T1000 (cell line): Measurements from ENCODE around the gene SNED1.

Source experiments
- DNase-seq: peaks from one replicate; lab custom pipeline; 2025; ENCODE audit warnings: mixed read lengths; lab: John Stamatoyannopoulos, UW

The SNED1 gene

GRCh38 chr2:240997856-240998705, at the start of gene SNED1:
SNED1 (plus strand) TSS chr2:240998618; CDS start chr2:240998838, 220 bp downstream.
- DNase-seq = peak; percentile 61

GRCh38 chr2:240948905-240949790, 49.3 kb upstream of the SNED1 start:
- DNase-seq = no peak

DNA sequence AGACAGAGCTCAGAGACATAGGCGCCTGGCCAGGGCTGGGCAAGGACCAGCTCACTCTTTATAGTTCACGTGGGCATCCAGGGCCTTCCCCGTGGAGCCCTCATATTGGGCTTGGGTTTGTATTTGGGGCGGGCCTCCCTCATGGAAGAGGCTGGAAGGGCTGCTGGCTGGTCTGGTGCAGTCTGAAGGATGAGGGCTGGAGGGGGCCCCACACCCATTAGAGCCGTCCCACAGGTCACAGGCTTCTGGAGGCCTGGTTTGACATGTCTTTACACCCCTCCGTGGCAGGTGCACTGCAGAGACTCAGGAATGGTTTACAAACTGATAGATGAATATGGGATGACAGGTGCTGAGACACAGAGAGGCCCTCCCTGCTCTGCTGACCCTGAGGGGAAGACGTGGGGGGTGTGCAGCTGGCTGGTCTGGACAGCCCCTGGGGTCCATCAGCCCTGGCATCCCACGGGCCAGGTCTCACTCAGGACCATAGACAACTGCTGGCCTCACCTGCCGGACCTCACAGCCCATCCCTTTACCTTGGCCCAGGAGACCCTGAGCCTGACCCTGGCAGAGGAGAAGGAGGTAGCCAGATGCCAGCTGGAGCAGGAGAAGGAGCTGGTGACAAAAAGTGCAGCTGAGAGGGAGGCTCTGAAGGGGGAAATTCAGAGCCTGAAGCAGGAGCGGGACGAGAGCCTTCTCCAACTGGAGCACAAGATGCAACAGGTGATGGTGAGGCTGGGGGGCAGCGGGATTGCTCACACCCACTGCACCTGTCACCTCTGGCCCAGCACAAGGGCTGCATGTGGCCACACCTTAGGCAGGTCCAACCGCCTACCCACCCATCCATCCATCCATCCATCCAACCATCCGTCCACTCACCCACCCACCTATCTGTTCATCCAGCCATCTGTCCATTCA, 48.4 kb upstream of the SNED1 start:
- DNase-seq = no peak

GRCh38 chr2:240951045-240951594, 47.3 kb upstream of the SNED1 start:
- DNase-seq = no peak

GRCh38 chr2:240952496-240953246, 45.7 kb upstream of the SNED1 start:
- no peak for DNase-seq

DNA sequence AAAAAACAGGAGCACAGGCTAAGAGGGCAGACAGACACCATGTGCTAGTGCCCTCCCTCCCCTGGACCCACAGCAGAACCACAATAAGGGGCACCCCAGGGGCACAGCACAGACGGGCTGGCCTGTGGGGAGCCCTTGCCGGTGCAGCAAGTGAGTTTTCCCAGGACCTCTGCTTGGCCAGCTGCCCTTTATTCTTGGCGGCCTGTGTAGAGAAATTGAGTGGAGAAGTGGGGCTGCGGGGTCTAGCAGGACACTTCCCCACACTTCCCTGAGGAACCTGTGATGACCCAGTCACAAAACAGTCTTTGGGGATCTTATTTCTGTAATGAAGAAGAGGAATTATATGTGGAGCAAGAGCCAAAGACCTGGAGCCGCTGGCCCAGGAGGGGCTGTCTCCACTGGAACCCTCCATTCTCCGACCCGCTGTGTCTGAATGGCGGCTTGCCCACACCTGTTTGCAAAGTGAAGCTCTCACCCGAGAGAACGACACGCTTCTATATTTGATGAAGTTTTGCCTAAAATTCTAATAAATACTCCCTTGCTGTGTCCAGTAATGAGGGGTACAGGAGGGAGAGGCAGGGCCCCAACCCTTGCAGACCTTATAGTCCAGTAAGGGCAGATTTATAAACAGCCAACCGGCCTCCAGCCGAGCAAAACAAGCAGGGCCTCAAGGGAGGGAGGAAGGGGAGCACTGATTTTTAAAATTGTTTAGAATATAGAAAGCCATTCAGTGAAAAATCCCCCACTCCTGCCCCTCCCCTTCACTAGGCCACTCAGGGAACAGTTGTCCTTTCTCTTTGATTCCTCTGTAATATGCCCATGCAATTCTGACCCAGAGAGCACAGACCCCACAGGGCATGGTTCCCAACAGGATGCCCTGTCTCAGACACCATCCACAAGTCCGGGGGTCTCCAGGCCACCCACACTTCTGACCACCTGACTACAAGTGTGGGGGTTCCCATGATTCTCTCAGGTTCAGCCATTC, 44.7 kb upstream of the SNED1 start:
- DNase-seq = no peak

- no peak for DNase-seq
Measured at GRCh38 chr2:240954436-240955305, 43.7 kb upstream of the SNED1 start.

GRCh38 chr2:240955306-240956170, 42.9 kb upstream of the SNED1 start:
- DNase-seq = no peak

- no peak for DNase-seq
Measured at GRCh38 chr2:240956171-240956934, 42.1 kb upstream of the SNED1 start.

- DNase-seq = no peak
Measured at GRCh38 chr2:240956935-240957655, 41.3 kb upstream of the SNED1 start.

DNA sequence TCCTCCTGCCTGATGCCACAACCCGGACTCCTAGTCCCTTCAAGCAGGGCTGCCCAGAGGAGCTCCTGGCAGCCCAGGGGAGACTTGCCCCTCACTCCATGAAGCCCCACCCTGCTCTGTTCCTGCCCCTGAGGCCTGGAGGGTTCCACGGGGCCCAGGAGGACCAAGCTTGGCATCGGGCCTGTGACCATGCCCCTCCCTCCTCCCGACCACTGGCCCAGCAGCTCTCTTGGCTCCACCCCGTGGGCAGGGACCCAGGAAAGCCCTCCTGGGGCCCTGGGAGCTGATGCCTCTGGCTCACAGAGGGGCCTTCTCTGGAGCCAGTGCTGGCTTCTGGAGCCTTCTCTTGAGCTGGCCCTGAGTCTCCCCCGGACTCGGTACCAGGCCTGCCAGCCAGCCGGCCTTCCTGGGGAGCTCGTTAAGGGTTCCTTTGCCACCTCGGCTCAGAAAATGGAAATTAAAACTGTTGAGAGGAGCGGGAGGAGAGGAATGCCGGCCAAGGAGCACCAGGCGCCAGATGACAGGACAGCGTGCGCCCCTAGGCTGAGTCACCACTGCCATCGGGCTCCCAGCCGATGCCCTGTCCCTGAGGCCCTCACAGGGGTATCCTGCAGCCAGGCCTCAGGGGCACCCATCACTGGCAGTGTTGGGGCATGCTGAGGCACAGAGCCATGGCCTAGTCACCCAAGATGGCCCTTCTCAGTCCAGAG, 40.6 kb upstream of the SNED1 start:
- DNase-seq = no peak

- DNase-seq = no peak
Measured at GRCh38 chr2:240958366-240959213, 39.8 kb upstream of the SNED1 start.

DNA sequence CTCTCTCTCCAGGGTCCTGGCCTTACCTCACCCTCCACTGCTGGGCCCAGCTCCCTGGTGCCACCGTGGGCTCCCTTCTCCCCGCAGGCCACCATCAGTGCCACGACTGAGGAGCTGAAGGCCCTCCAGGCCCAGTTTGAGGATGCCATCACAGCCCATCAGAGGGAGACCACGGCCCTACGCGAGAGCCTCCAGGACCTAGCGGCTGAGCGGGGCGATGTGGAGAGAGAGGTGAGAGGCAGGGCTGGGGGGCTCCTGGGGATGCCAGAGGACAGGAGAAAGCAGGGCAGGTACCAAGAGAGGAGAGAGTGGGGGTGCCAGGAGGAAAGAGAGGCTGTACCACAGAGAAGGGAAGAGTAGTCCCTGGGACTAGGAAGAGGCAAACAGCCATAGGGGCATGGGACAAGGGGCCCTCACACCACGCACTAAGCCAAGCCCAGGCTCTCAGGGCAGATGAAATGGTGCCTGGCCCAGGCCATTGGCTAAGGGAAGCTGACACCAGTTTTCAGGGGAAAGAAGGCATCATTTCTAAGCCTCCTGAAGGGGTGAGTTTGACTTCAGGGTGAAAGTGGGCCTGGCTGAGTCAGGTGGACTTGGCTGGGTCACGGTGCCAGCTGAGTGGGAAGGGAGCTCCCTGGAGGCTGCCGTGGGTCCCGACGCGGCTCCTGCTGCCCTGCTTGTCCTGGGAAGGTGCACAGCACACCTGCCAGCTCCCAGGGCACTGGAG, 39.0 kb upstream of the SNED1 start:
- no peak for DNase-seq

GRCh38 chr2:240959941-240960308, 38.5 kb upstream of the SNED1 start:
- DNase-seq = no peak
